ENCODE data around the gene DPM2. TPM values are rescaled to one million over a fixed set of nuclear protein-coding genes. Genes with fewer than 3 reads are reported as not detected.
A peak's percentile ranks its signal among the peaks of the same experiment; 100 is the strongest.

The DPM2 gene
- total and polyA plus RNA-seq, 8 donors = 1.7 to 98.2 (median 35.3) TPM

GRCh38 chr9:127974001-127974768 is 36.5 kb upstream of the DPM2 start:
- peak overlapping the region; percentile 71 to 99 (median 94) for H3K27ac ChIP-seq
- no peaks in the 10 kb centered on the region for H3K9me3 ChIP-seq
- H3K4me3 ChIP-seq = peak overlapping the region; percentile 8 to 91 (median 90)
- H3K36me3 ChIP-seq = no peaks in the 10 kb centered on the region
- intact Hi-C loops (cut with DNase I; ENCODE audit: low total_unique reads) = no loop called here
- 38 to 48% (median 43%) methylated on average over 11 to 12 of the region's 12 CpGs for WGBS, 5 donors
- DNase-seq = peak in 1 of 2 donors; percentile 54
- no peak for TF ChIP-seq EP300 (IDR thresholded peaks at IDR 0.05)
- no peak for TF ChIP-seq POLR2AphosphoS5 (IDR thresholded peaks at IDR 0.05)
- no peak for TF ChIP-seq CTCF (IDR thresholded peaks at IDR 0.05)
- no peak for TF ChIP-seq POLR2A (IDR thresholded peaks at IDR 0.05)
- H3K27me3 ChIP-seq = no peaks in the 10 kb centered on the region
- H3K4me1 ChIP-seq = peaks cover 95 to 100% (median 99%) of the 10 kb centered on the region in 4 donors

DNA sequence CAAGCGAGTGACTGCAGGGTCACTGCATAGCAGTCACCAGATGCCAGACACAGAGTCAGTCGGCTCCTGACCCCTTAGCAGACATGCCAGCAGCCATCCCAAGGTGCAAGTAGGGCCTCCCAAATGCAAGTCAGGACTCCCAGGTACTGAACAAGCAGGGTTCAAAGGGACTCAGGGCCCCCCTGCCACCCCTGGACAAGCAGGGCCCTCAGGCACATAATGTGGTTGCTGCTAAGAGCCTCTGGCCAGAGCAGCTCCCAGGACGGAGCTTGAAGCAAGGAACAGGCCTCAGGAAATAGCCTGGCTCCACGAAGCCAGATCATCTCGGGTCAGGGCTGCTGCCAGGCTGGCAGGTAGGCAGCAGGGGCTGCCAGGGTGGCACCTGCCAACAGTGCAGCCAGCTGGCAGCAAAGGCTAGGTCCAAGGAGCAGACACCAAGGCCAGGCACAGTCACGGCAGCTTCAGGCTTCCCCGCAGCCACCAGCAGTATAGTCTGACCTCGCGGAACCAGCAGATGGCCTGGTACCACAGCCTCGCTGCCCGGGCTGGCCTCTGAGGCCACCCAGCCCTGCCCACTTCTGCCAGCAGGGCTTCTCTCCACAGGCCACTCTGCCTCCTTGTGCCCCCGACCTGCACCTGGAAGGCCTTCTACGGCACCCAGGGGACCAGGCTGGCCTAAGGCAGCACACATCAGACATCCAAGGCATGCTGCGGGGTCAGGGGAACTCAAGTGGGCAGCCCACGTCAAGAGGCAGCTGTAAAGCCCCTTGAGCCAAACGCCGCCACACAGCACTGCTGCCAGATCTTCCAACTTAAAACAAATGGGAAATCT is 35.7 kb upstream of the DPM2 start:
- DNase-seq = peak in 1 of 2 donors; percentile 86
- 32 to 40% (median 35%) methylated on average over 14 to 17 of the region's 17 CpGs for WGBS, 5 donors
- Histone ChIP-seq H3K4me1 (peaks cover 99 to 100% (median 100%) of the 10 kb centered on the region in 4 donors), H3K27me3 (no peaks in the 10 kb centered on the region), H3K9me3 (no peaks in the 10 kb centered on the region), H3K27ac (peak overlapping the region; percentile 71 to 99 (median 94)), H3K4me3 (peak overlapping the region; percentile 8 to 91 (median 54)), H3K36me3 (no peaks in the 10 kb centered on the region)
- intact Hi-C loops (cut with DNase I; ENCODE audit: low total_unique reads) = no loop called here
- TF ChIP-seq POLR2A (IDR thresholded peaks at IDR 0.05) = no peak
- TF ChIP-seq CTCF (IDR thresholded peaks at IDR 0.05) = no peak
- peak in 2 of 3 donors; percentile 36 to 57 for TF ChIP-seq POLR2AphosphoS5 (IDR thresholded peaks at IDR 0.05)
- TF ChIP-seq EP300 (IDR thresholded peaks at IDR 0.05) = no peak

DNA sequence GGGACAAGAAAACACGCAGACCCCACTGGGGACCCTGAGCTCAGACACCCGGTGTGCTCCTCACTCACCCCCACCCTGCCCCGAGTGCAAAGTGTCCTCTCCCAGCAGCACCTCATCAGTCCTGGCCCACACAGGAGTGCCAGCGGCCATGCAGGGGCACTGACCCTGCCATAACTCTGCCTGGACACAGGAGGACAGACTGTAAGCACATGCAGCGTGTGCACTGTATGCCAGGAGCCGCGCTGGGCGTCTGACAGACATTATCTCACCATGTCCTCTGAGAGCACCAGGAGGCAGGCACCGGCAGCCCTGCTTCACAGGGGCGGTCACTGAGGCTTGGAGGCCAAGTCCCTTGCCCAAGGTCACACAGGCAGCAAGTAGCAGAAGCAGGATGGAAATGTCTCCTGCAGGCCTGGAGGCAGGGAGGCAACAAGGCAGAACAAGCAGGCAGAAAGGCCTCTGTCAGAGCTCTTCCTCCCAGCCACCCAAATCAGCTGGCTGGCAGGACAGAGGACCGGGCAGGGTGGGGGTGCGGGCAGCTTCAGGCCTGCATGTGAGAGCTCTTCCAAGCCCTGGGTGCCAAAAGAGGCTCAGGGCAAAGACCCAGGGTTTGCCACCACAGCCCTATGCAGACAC is 34.7 kb upstream of the DPM2 start:
- Histone ChIP-seq H3K4me3 (peak overlapping the region in 3 of 4 donors; percentile 2 to 91 (median 20)), H3K27ac (peak overlapping the region; percentile 71 to 99 (median 94)), H3K27me3 (no peaks in the 10 kb centered on the region), H3K4me1 (peaks cover 97 to 100% (median 100%) of the 10 kb centered on the region in 4 donors), H3K9me3 (no peaks in the 10 kb centered on the region), H3K36me3 (no peaks in the 10 kb centered on the region)
- DNase-seq = peak in 1 of 2 donors; percentile 43
- intact Hi-C loops (cut with DNase I; ENCODE audit: low total_unique reads) = no loop called here
- no peak for TF ChIP-seq EP300 (IDR thresholded peaks at IDR 0.05)
- no peak for TF ChIP-seq POLR2A (IDR thresholded peaks at IDR 0.05)
- TF ChIP-seq POLR2AphosphoS5 (IDR thresholded peaks at IDR 0.05) = no peak
- no peak for TF ChIP-seq CTCF (IDR thresholded peaks at IDR 0.05)
- WGBS, 5 donors = 34 to 47% (median 43%) methylated on average over 5 to 12 of the region's 12 CpGs
